LNCaP clone FGC (cell line): Measurements from ENCODE around the gene CEACAM21.

Experiments
- DNase-seq: peaks from one replicate; pipeline ENCODE4 v3.0.0-alpha.2; 2011; ENCODE audit warnings: low read depth
- H3K4me3 ChIP-seq: 2 replicates; pipeline ENCODE4 v1.5.1; 2011; ENCODE audit warnings: mild to moderate bottlenecking, low read depth, low read length, control low read depth
- TF ChIP-seq, protein P1 (sequence below): IDR thresholded peaks from 2 replicates; pipeline ENCODE4 v1.5.1; 2012; ENCODE audit warnings: mild to moderate bottlenecking; ENCODE audit not compliant: control insufficient read depth, insufficient read depth; ENCODE audit errors: extremely low read depth

Gene CEACAM21

DNA sequence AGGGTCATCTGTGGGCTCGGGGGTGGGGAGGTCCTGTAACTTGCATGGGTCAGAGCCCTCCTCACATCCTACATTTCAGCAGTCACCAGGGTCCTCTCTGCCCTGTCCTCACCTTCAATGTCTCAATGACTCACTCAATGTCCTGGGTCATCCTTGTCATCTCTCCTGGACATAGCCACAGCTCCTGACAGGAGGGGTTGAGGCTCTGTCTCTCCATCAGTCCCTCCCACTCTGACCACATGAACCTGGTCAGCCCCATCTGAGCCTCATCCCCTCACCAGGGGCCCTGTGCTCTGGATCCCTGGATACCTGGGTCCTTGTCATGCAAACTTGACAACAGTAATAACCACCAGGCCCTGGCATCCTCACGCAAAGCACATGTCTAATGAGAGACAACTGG, 13.4 kb downstream of the CEACAM21 start:
- no peak overlapping the region for H3K4me3 ChIP-seq
- no peak for DNase-seq
- TF ChIP-seq, protein P1, sequence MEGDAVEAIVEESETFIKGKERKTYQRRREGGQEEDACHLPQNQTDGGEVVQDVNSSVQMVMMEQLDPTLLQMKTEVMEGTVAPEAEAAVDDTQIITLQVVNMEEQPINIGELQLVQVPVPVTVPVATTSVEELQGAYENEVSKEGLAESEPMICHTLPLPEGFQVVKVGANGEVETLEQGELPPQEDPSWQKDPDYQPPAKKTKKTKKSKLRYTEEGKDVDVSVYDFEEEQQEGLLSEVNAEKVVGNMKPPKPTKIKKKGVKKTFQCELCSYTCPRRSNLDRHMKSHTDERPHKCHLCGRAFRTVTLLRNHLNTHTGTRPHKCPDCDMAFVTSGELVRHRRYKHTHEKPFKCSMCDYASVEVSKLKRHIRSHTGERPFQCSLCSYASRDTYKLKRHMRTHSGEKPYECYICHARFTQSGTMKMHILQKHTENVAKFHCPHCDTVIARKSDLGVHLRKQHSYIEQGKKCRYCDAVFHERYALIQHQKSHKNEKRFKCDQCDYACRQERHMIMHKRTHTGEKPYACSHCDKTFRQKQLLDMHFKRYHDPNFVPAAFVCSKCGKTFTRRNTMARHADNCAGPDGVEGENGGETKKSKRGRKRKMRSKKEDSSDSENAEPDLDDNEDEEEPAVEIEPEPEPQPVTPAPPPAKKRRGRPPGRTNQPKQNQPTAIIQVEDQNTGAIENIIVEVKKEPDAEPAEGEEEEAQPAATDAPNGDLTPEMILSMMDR, result no peak

DNA sequence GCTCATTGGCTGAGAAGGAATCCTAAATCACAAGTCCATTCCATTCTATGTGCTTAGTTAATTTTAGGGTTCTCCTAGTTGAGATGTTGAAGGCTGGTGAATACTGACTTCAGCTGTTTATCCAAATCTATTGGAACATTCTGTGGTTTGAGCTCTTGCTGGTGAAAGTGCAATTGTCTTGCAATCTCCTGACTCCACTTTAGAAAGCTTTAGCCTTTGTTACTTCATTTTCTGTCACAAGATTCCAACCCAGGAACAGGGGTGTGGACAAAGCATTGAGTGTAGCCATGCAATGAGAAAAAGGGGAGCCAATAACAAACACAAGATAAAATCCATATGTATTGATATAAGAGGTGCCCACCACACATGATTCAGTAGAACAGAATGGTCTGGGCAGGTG, 15.0 kb downstream of the CEACAM21 start:
- no peak for DNase-seq
- TF ChIP-seq, protein P1, result no peak
- no peak overlapping the region for H3K4me3 ChIP-seq

DNA sequence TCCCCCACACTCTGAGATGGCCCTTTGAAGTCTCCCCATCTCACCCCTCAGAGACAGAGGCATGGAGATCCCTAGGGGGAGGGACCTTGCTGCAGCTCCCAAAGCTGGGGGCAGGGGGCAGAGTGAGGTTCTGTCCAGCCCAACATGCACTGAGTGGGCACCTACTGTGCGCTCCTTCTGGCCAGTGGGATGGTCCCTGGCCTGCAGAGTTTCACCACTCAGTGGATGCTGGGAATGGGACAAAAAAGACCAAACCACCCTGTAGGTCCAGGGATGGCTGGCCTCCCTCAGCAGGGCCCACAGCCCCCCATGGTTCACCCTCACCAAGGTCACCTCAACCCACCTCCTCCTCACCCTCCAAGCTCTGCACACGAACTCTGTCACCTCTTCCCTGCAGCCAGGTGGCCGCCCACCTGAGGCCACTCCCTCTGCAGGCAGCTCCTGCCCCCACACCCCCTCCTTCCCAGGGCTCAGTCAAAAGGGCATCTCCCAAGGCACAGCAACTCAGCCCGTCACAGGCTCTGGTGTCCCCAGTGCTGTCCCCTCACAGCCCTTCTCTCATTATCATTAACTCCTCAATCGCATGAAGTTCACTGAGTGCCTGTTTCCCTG, 16.1 kb downstream of the CEACAM21 start:
- no peak for DNase-seq

DNA sequence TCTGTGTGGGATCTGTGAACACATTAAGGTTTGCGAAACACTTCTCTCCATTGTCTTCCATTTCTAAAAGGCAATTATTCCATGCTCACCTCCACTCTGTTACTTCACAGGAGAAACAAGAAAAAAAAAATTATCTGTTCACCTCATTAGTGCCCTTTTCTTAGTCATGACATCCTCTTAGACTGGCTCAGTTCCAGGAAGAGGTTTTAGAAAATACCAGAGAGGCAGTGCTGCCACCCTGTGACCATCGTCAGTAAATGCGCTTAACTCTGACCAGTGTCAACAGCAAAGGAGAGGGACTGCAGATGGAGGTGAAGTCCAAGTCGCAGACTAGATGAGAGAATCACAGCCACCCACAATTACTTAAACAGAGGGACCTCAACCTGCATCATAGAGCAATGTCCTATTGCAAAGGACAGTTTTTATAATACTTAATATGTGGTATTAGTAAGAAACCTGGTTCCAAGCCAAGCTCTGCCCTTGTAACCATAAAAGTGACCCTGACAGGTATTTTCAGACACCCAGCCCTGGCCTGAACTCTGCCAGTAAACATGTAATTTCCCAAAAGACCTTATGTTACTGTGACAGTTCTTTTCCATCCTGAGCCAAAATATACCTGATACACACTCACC, 19.4 kb downstream of the CEACAM21 start:
- no peak overlapping the region for H3K4me3 ChIP-seq
- peak; percentile 30 for DNase-seq
- TF ChIP-seq, protein P1, result peak; percentile 69

More for the DNA sequence above, 16.1 kb downstream of the CEACAM21 start:
- no peak overlapping the region for H3K4me3 ChIP-seq
- TF ChIP-seq, protein P1, result no peak

DNA sequence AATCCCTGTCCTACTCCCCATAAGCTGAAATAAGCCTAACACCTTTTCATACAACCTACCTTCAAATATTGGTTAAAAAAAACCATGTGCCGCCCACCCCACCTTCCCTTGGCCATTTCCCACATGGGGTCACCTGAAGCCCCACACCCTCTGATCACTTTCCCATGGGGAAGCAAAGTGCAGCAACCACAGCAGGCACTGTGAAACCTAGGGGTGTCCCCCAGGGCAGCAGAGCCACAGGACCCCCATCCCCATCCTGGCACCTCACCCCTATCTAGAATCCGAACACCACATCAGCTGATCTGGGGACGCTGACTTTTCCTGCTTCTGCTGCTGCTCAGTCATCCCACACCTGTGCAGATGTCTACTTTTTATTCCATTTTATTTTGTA, 19.9 kb downstream of the CEACAM21 start:
- H3K4me3 ChIP-seq, result no peak overlapping the region
- TF ChIP-seq, protein P1, result no peak
- DNase-seq, result no peak

DNA sequence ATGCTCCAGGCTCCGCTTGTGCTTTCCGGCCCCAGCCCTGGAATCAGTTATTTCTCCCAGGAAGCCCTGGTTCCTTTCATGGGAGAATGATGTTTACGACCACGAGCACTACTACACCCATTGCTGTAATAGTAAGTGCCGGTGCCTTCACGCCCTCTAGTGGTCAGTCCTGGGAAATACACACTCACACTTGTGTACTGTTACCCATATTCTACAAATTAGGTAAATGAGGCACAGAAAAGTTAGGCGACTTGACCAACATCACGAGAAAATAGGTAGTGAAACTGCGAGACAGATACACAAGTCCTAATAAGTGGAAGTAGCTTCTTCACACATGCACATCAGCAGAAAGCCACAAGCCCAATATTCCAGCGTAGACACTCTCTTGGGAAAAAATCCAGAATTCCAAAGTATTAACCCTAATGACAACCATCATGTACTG, 21.7 kb downstream of the CEACAM21 start:
- no peak overlapping the region for H3K4me3 ChIP-seq
- TF ChIP-seq, protein P1, result peak; percentile 82
- DNase-seq, result no peak
